Activated CD4-positive, alpha-beta T cell treated with anti-CD3 and anti-CD28 coated beads, Interleukin-10, Interleukin-2, amounts not matched to agents 100 ng/mL and 50 ng/mL, durations not matched to agents 16 hours and 8 hours (primary cell): ENCODE data around the gene C9orf50.

Source experiments
- DNase-seq: peaks from one replicate; pipeline ENCODE4 v3.0.0-alpha.2; 2020

C9orf50 gene

GRCh38 chr9:129586685-129587084 lies 34.2 kb downstream of the C9orf50 start:
- no peak for DNase-seq

GRCh38 chr9:129586245-129586644 lies 34.7 kb downstream of the C9orf50 start:
- no peak for DNase-seq

GRCh38 chr9:129585352-129585751 lies 35.5 kb downstream of the C9orf50 start:
- no peak for DNase-seq

- DNase-seq = peak; percentile 83
These were observed 36.8 kb downstream of the C9orf50 start for GRCh38 chr9:129584136-129584535.

GRCh38 chr9:129583308-129584038 lies 37.4 kb downstream of the C9orf50 start:
- no peak for DNase-seq

- peak; percentile 38 for DNase-seq
These were observed 38.0 kb downstream of the C9orf50 start for GRCh38 chr9:129582855-129583254.

GRCh38 chr9:129581505-129582189 lies 39.3 kb downstream of the C9orf50 start:
- no peak for DNase-seq

- DNase-seq = peak; percentile 60
These were observed 40.5 kb downstream of the C9orf50 start for GRCh38 chr9:129580211-129580915.

- no peak for DNase-seq
These were observed 41.6 kb downstream of the C9orf50 start for GRCh38 chr9:129579294-129579693.

GRCh38 chr9:129576546-129577543 lies 44.1 kb downstream of the C9orf50 start:
- DNase-seq = no peak

GRCh38 chr9:129575818-129576217 lies 45.1 kb downstream of the C9orf50 start:
- no peak for DNase-seq

GRCh38 chr9:129574911-129575585 lies 45.9 kb downstream of the C9orf50 start:
- DNase-seq = no peak

- no peak for DNase-seq
These were observed 46.9 kb downstream of the C9orf50 start for GRCh38 chr9:129573977-129574376.

GRCh38 chr9:129572517-129572916 lies 48.4 kb downstream of the C9orf50 start:
- no peak for DNase-seq

GRCh38 chr9:129572052-129572425 lies 48.9 kb downstream of the C9orf50 start:
- no peak for DNase-seq

GRCh38 chr9:129571298-129572051 lies 49.4 kb downstream of the C9orf50 start:
- DNase-seq = no peak

GRCh38 chr9:129570450-129571297 lies 50.2 kb downstream of the C9orf50 start:
- peak; percentile 16 for DNase-seq

GRCh38 chr9:129569502-129570449 lies 51.1 kb downstream of the C9orf50 start:
- no peak for DNase-seq
